Neural cell (in vitro differentiated cells): Measurements from ENCODE around the gene KLF14. TPM values are rescaled to one million over a fixed set of nuclear protein-coding genes. Genes with fewer than 3 reads are reported as not detected.

ENCODE experiments used
- H2AFZ ChIP-seq: fragments of 200-600, 300-800 bp; sonication (generic), shearing (Covaris generic); 2 replicates; pipeline ENCODE4 v1.6.0; 2014; ENCODE audit warnings: low read depth, mild to moderate bottlenecking, antibody characterized with exemption, low read length, moderate library complexity
- H3F3A ChIP-seq: fragments of 200-600 bp; shearing (Covaris generic); 2 replicates; pipeline ENCODE4 v1.6.1; 2016; ENCODE audit warnings: mild to moderate bottlenecking, moderate library complexity, mixed read lengths, antibody characterized with exemption, low read length; ENCODE audit not compliant: insufficient read depth, poor library complexity, severe bottlenecking
- H3K27ac ChIP-seq: fragments of 200-600, 300-800 bp; sonication (generic), shearing (Covaris generic); 2 replicates; pipeline ENCODE4 v1.5.1; 2014; ENCODE audit warnings: mild to moderate bottlenecking, low read length, moderate library complexity
- H3K27me3 ChIP-seq: fragments of 300-800, 200-600 bp; sonication (generic), shearing (Covaris generic); 2 replicates; pipeline ENCODE4 v1.6.0; 2014; ENCODE audit warnings: mild to moderate bottlenecking, low read depth, low read length, moderate library complexity; ENCODE audit not compliant: insufficient read depth
- H3K36me3 ChIP-seq: fragments of 300-800, 200-600 bp; sonication (generic), shearing (Covaris generic); 2 replicates; pipeline ENCODE4 v1.5.1; 2014; ENCODE audit warnings: mild to moderate bottlenecking, antibody characterized with exemption, low read length, moderate library complexity; ENCODE audit not compliant: insufficient read depth
- H3K4me2 ChIP-seq: fragments of 300-800, 200-600 bp; sonication (generic), shearing (Covaris generic); 2 replicates; pipeline ENCODE4 v1.6.0; 2014; ENCODE audit warnings: mild to moderate bottlenecking, low read length
- H3K4me3 ChIP-seq: fragments of 300-800, 200-600 bp; sonication (generic), shearing (Covaris generic); 2 replicates; pipeline ENCODE4 v1.5.1; 2014; ENCODE audit warnings: mild to moderate bottlenecking, low read length, moderate library complexity
- H3K79me2 ChIP-seq: fragments of 200-600 bp; shearing (Covaris generic); replicated peaks from 2 replicates; pipeline ENCODE4 v1.6.0; 2014; ENCODE audit warnings: mild to moderate bottlenecking, low read length, moderate library complexity; ENCODE audit not compliant: insufficient read depth
- H3K9ac ChIP-seq: fragments of 300-800, 200-600 bp; sonication (generic), shearing (Covaris generic); 2 replicates; pipeline ENCODE4 v1.6.1; 2016; ENCODE audit warnings: mild to moderate bottlenecking, low read length, mixed read lengths
- H3K9me2 ChIP-seq: fragments of 200-600 bp; shearing (Covaris generic); 2 replicates; pipeline ENCODE4 v1.6.1; 2016; ENCODE audit warnings: mild to moderate bottlenecking, low read length, mixed read lengths; ENCODE audit not compliant: insufficient read depth
- H3K9me3 ChIP-seq: fragments of 200-600, 300-800 bp; sonication (generic), shearing (Covaris generic); 2 replicates; pipeline ENCODE4 v1.6.1; 2016; ENCODE audit warnings: mild to moderate bottlenecking, mixed run types, low read length, moderate library complexity, mixed read lengths
- H4K20me1 ChIP-seq: fragments of 200-600 bp; shearing (Covaris generic); 2 replicates; pipeline ENCODE4 v1.6.1; 2016; ENCODE audit warnings: mild to moderate bottlenecking, mixed run types; ENCODE audit not compliant: insufficient read depth
- EP300 ChIP-seq: fragments of 450-650 bp; conservative IDR thresholded peaks from 2 replicates; pipeline ENCODE4 v1.6.1; 2014; ENCODE audit warnings: antibody characterized with exemption, mild to moderate bottlenecking, moderate library complexity; ENCODE audit not compliant: poor library complexity, severe bottlenecking
- EZH2 ChIP-seq: fragments of 200-600, 300-800 bp; shearing (Covaris generic), sonication (generic); IDR thresholded peaks from 2 replicates; pipeline ENCODE4 v1.6.1; 2014; ENCODE audit warnings: antibody characterized with exemption, low read length, borderline replicate concordance, mild to moderate bottlenecking; ENCODE audit not compliant: insufficient read depth, poor library complexity, severe bottlenecking
- MXI1 ChIP-seq: fragments of 450-650 bp; conservative IDR thresholded peaks from 2 replicates; pipeline ENCODE4 v1.6.1; 2014; ENCODE audit warnings: antibody characterized with exemption, mild to moderate bottlenecking; ENCODE audit not compliant: poor library complexity, severe bottlenecking
- POLR2AphosphoS5 ChIP-seq: IDR thresholded peaks from 2 replicates; pipeline ENCODE4 v1.6.1; 2012
- RAD21 ChIP-seq: fragments of 450-650 bp; conservative IDR thresholded peaks from 2 replicates; pipeline ENCODE4 v1.6.1; 2014; ENCODE audit warnings: antibody characterized with exemption, mild to moderate bottlenecking, moderate library complexity
- SMC3 ChIP-seq: fragments of 450-650 bp; conservative IDR thresholded peaks from 2 replicates; pipeline ENCODE4 v1.6.1; 2014; ENCODE audit warnings: antibody characterized with exemption, mild to moderate bottlenecking, moderate library complexity; ENCODE audit not compliant: poor library complexity
- TAF1 ChIP-seq: IDR thresholded peaks from 2 replicates; pipeline ENCODE4 v1.6.1; 2012; ENCODE audit warnings: low read depth
- polyA minus RNA-seq: library from RNA; depleted of rRNA, polyadenylated mRNA; stranded (reverse); fragments of >200 nt; gene quantifications from 2 replicates; pipeline ENCODE4 v1.2.3, GENCODE V29; 2014
- polyA plus RNA-seq: library from polyadenylated mRNA; depleted of rRNA; stranded (reverse); fragments of >200 nt; gene quantifications from 2 replicates; pipeline ENCODE4 v1.2.3, GENCODE V29; 2014
- TF ChIP-seq, protein P1 (sequence below): IDR thresholded peaks from 2 replicates; pipeline ENCODE4 v1.6.1; 2012; ENCODE audit warnings: borderline replicate concordance
- TF ChIP-seq, protein P2 (sequence below): fragments of 450-650 bp; IDR thresholded peaks from 2 replicates; pipeline ENCODE4 v1.5.1; 2014; ENCODE audit warnings: antibody characterized with exemption, mild to moderate bottlenecking, moderate library complexity; ENCODE audit not compliant: poor library complexity, severe bottlenecking

KLF14 gene
- polyA plus RNA-seq (0.48 TPM in 1 of 2 replicates, not detected in the other), polyA minus RNA-seq (0.49 and 0.69 TPM in 2 replicates)

- Histone ChIP-seq H4K20me1 (no peaks in the 10 kb centered on the region), H3K79me2 (no peaks in the 10 kb centered on the region), H3K9me3 (peaks cover 32% of the 10 kb centered on the region), H3K4me3 (peak within 1 kb of the TSS; percentile 64), H3K27me3 (peaks cover 84% of the 10 kb centered on the region), H3K27ac (no peak within 1 kb of the TSS), H3K4me2 (peak within 1 kb of the TSS; percentile 41), H2AFZ (no peak within 1 kb of the TSS), H3K9me2 (no peaks in the 10 kb centered on the region), H3K36me3 (no peaks in the 10 kb centered on the region), H3F3A (no peaks in the 10 kb centered on the region), H3K9ac (no peak within 1 kb of the TSS)
- no peak for TF ChIP-seq EZH2
- no peak for TF ChIP-seq SMC3
- TF ChIP-seq, protein P1, sequence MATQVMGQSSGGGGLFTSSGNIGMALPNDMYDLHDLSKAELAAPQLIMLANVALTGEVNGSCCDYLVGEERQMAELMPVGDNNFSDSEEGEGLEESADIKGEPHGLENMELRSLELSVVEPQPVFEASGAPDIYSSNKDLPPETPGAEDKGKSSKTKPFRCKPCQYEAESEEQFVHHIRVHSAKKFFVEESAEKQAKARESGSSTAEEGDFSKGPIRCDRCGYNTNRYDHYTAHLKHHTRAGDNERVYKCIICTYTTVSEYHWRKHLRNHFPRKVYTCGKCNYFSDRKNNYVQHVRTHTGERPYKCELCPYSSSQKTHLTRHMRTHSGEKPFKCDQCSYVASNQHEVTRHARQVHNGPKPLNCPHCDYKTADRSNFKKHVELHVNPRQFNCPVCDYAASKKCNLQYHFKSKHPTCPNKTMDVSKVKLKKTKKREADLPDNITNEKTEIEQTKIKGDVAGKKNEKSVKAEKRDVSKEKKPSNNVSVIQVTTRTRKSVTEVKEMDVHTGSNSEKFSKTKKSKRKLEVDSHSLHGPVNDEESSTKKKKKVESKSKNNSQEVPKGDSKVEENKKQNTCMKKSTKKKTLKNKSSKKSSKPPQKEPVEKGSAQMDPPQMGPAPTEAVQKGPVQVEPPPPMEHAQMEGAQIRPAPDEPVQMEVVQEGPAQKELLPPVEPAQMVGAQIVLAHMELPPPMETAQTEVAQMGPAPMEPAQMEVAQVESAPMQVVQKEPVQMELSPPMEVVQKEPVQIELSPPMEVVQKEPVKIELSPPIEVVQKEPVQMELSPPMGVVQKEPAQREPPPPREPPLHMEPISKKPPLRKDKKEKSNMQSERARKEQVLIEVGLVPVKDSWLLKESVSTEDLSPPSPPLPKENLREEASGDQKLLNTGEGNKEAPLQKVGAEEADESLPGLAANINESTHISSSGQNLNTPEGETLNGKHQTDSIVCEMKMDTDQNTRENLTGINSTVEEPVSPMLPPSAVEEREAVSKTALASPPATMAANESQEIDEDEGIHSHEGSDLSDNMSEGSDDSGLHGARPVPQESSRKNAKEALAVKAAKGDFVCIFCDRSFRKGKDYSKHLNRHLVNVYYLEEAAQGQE, result no peak
- no peak for TF ChIP-seq POLR2AphosphoS5
- TF ChIP-seq, protein P2, sequence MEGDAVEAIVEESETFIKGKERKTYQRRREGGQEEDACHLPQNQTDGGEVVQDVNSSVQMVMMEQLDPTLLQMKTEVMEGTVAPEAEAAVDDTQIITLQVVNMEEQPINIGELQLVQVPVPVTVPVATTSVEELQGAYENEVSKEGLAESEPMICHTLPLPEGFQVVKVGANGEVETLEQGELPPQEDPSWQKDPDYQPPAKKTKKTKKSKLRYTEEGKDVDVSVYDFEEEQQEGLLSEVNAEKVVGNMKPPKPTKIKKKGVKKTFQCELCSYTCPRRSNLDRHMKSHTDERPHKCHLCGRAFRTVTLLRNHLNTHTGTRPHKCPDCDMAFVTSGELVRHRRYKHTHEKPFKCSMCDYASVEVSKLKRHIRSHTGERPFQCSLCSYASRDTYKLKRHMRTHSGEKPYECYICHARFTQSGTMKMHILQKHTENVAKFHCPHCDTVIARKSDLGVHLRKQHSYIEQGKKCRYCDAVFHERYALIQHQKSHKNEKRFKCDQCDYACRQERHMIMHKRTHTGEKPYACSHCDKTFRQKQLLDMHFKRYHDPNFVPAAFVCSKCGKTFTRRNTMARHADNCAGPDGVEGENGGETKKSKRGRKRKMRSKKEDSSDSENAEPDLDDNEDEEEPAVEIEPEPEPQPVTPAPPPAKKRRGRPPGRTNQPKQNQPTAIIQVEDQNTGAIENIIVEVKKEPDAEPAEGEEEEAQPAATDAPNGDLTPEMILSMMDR, result no peak
- no peak for TF ChIP-seq EP300
- TF ChIP-seq TAF1, result no peak
- TF ChIP-seq MXI1, result no peak
- TF ChIP-seq RAD21, result no peak
Measured at GRCh38 chr7:130733931-130734814, at the start of gene KLF14. TSS of gene KLF14 (minus strand) at chr7:130734207. CDS start at chr7:130734033, 174 bp downstream.

DNA sequence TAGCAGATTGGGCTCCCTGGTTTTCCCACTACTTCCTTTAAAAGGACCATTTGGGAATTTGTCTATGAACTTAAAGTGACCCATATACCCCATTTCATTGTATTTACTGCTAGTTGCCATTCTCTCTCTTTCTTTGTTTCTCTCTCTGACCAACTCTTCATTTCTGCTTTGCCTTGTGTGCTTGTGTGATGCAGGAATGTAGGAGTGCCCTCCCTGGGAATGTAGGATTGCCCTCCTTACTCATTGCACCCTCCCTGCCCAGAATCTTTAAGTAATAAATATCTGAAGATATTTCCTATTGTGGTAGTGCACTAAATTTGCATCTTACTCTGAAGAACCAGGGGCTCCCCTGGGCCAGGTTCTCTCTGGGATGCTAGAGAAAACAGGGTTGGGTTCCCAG, 47.3 kb upstream of the KLF14 start:
- Histone ChIP-seq H3K9me3 (no peaks in the 10 kb centered on the region), H2AFZ (no peak overlapping the region)

More for the DNA sequence above, 47.3 kb upstream of the KLF14 start:
- Histone ChIP-seq H3K4me3 (no peak overlapping the region), H3F3A (no peaks in the 10 kb centered on the region), H3K4me2 (no peak overlapping the region), H3K27me3 (no peaks in the 10 kb centered on the region), H3K9ac (no peak overlapping the region), H3K79me2 (no peaks in the 10 kb centered on the region), H3K36me3 (no peaks in the 10 kb centered on the region), H4K20me1 (no peaks in the 10 kb centered on the region), H3K27ac (no peak overlapping the region), H3K9me2 (no peaks in the 10 kb centered on the region)
- TF ChIP-seq MXI1 (no peak), RAD21 (no peak), EZH2 (no peak), POLR2AphosphoS5 (no peak), EP300 (no peak), TAF1 (no peak), SMC3 (no peak)
- TF ChIP-seq, protein P1, result no peak
- TF ChIP-seq, protein P2, result no peak
